NB4 (cell line): ENCODE data around the gene EFNA3.

Source experiments
- CTCF ChIP-seq: IDR thresholded peaks from one replicate; pipeline ENCODE4 v1.5.1; 2012; ENCODE audit warnings: low read depth, low read length
- MYC ChIP-seq: IDR thresholded peaks from 2 replicates; pipeline ENCODE4 v1.6.1; 2011; ENCODE audit warnings: low read depth, low read length

DNA sequence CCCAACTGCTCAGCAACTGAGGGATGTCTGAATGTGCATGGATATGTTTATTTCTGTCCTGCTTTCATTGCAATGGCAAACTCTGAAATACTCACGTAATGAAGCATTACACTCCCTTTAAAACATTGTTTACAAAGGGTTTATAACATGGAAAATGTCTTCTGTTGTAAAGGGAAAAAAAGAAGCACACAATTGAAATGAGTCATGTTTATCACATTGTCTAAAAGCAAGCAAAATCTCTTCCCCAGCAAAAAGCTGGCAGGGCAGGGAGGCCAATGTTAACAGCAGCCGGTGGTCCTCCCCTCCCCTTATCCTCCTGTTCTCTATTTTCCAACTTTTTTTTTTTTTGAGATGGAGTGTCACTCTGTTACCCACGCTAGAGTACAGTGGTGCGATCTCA is 45.2 kb downstream of the EFNA3 start:
- no peak for TF ChIP-seq CTCF
- TF ChIP-seq MYC, result no peak
